ENCODE measurements around the gene ZNF780B. TPM values are rescaled to one million over a fixed set of nuclear protein-coding genes. Genes with fewer than 3 reads are reported as not detected.
"Not testable (repeated sequence)": the region's sequence is repeated elsewhere in the genome, so short reads cannot be mapped to it uniquely, and the experiment has no call there.

The ZNF780B gene
- total and polyA plus RNA-seq, 5 donors: 15.3 to 35.2 (median 30.0) TPM

- H3K27ac ChIP-seq (ENCODE audit: low read length); ATAC-seq; H3K27me3 ChIP-seq (ENCODE audit: control insufficient read depth, insufficient read depth); intact Hi-C loops (cut with DNase I); H3K9me3 ChIP-seq (ENCODE audit: control insufficient read depth, low read length); H3K4me1 ChIP-seq (ENCODE audit: control insufficient read depth, insufficient read depth, low read length); H3K4me3 ChIP-seq (ENCODE audit: low read length); DNase-seq: not testable (repeated sequence)
- 96% methylated on average over 3 of the region's 3 CpGs for WGBS
These were observed 18.0 kb downstream of the ZNF780B start for GRCh38 chr19:40038047-40038446.

GRCh38 chr19:40035996-40036395, 20.0 kb downstream of the ZNF780B start:
- 95% methylated on average over 4 of the region's 4 CpGs for WGBS
- DNase-seq (no peak), ATAC-seq (no peak)
- Histone ChIP-seq H3K9me3 (ENCODE audit: control insufficient read depth, low read length) (peaks cover 3% of the 10 kb centered on the region), H3K27me3 (ENCODE audit: control insufficient read depth, insufficient read depth) (no peaks in the 10 kb centered on the region), H3K4me1 (ENCODE audit: control insufficient read depth, insufficient read depth, low read length) (no peaks in the 10 kb centered on the region), H3K4me3 (ENCODE audit: low read length) (no peak overlapping the region), H3K27ac (ENCODE audit: low read length) (no peak overlapping the region)
- intact Hi-C loops (cut with DNase I): no loop called here

DNA sequence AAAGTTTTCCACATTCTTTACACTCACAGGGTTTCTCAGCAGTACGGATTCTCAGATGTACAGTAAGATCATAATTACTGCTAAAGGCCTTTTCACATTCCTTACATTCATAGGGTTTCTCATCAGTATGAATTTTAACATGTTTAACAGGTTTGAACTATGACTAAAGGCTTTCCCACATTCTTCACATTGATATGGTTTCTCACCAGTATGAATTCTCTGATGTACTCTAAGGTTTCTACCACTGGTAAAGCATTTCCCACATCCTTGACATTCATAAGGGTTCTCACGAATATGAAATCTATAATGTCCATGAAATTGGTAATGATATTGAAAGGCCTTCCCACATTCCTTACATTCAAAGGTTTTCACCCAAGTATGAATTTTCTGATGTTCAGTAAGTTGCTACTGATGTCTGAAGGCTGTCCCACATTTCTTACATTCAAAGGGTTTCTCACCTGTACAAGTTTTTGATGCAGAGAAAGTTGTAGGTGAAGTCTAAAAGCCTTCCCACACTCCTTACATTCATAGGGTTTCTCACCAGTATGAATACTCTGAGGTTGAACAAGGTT, 22.0 kb downstream of the ZNF780B start:
- Histone ChIP-seq H3K27ac (ENCODE audit: low read length) (no peak overlapping the region), H3K9me3 (ENCODE audit: control insufficient read depth, low read length) (peaks cover 4% of the 10 kb centered on the region), H3K27me3 (ENCODE audit: control insufficient read depth, insufficient read depth) (no peaks in the 10 kb centered on the region), H3K4me3 (ENCODE audit: low read length) (no peak overlapping the region), H3K4me1 (ENCODE audit: control insufficient read depth, insufficient read depth, low read length) (no peaks in the 10 kb centered on the region)
- ATAC-seq (no peak), DNase-seq (no peak)
- intact Hi-C loops (cut with DNase I): no loop called here
- 99% methylated on average over 2 of the region's 2 CpGs for WGBS

GRCh38 chr19:40026597-40026970, 29.4 kb downstream of the ZNF780B start:
- WGBS: 98% methylated on average over 5 of the region's 5 CpGs
- intact Hi-C loops (cut with DNase I): no loop called here
- no peaks in the 10 kb centered on the region for H3K27me3 ChIP-seq (ENCODE audit: control insufficient read depth, insufficient read depth)
- H3K4me1 ChIP-seq (ENCODE audit: control insufficient read depth, insufficient read depth, low read length): no peaks in the 10 kb centered on the region
- ATAC-seq (no peak), DNase-seq (no peak)
- H3K9me3 ChIP-seq (ENCODE audit: control insufficient read depth, low read length): peaks cover 18% of the 10 kb centered on the region
- no peak overlapping the region for H3K27ac ChIP-seq (ENCODE audit: low read length)
- no peak overlapping the region for H3K4me3 ChIP-seq (ENCODE audit: low read length)

DNA sequence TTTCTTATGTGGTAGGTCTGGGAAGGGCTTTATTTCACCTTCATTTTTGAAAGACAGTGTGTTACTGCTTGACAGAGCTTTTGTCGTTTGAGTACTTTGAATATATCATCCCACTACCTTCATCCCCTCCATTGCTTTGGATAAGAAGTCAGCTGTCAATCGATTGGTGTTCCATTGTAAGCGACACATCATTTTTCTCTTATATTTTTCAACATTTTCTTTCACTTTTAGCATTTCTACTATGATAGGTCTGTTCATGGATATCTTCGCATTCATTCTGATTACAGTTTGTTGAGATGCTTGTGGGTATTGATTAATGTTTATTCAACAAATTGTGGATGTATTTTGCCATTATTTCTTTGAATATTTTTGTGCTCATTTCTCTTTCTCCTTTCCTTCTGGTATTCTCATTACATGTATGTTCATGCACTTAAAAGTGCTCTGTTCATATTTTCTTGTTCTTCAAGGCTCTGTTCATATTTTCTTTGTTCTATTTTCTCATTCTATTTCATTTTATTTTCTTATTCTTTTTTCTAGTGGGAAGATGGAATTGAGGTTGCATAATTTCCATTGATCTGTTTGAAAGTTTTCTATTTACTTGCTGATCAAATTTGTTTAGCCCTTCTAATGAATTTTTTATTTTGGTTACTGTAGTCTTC, 30.0 kb downstream of the ZNF780B start:
- 96% methylated on average over 4 of the region's 4 CpGs for WGBS
- intact Hi-C loops (cut with DNase I): no loop called here
- Histone ChIP-seq H3K4me1 (ENCODE audit: control insufficient read depth, insufficient read depth, low read length) (no peaks in the 10 kb centered on the region), H3K4me3 (ENCODE audit: low read length) (no peak overlapping the region), H3K27ac (ENCODE audit: low read length) (no peak overlapping the region), H3K27me3 (ENCODE audit: control insufficient read depth, insufficient read depth) (no peaks in the 10 kb centered on the region), H3K9me3 (ENCODE audit: control insufficient read depth, low read length) (peaks cover 15% of the 10 kb centered on the region)
- DNase-seq (no peak), ATAC-seq (no peak)

DNA sequence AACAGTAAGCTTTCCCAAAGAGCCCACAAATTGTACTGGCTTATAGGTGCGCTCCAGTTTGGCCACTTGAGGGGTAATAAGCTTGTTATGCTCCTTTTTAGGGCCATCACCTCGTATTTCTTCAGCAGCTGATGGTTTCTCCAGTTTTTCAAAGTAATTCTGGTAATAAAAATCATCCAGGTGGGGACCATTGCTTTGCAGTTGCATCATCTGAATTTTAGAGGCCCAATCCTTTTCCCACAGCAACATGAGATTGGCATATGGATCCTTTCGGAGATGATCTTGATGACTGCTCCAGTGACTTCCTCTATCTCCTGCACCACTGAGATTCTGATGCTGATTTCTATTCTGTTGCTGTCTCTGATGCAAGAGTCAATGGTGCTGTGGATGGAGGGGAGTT, 32.1 kb downstream of the ZNF780B start:
- DNase-seq: no peak
- H3K27me3 ChIP-seq (ENCODE audit: control insufficient read depth, insufficient read depth): no peaks in the 10 kb centered on the region
- intact Hi-C loops (cut with DNase I): no loop called here
- no peak overlapping the region for H3K27ac ChIP-seq (ENCODE audit: low read length)
- H3K4me3 ChIP-seq (ENCODE audit: low read length): no peak overlapping the region
- peaks cover 14% of the 10 kb centered on the region for H3K9me3 ChIP-seq (ENCODE audit: control insufficient read depth, low read length)
- H3K4me1 ChIP-seq (ENCODE audit: control insufficient read depth, insufficient read depth, low read length): no peaks in the 10 kb centered on the region
- no peak for ATAC-seq
- WGBS: 87% methylated on average over 3 of the region's 3 CpGs

- WGBS: 94% methylated on average over 4 of the region's 4 CpGs
- Histone ChIP-seq H3K4me1 (ENCODE audit: control insufficient read depth, insufficient read depth, low read length) (no peaks in the 10 kb centered on the region), H3K4me3 (ENCODE audit: low read length) (no peak overlapping the region), H3K9me3 (ENCODE audit: control insufficient read depth, low read length) (peaks cover 10% of the 10 kb centered on the region), H3K27me3 (ENCODE audit: control insufficient read depth, insufficient read depth) (no peaks in the 10 kb centered on the region), H3K27ac (ENCODE audit: low read length) (no peak overlapping the region)
- ATAC-seq: no peak
- DNase-seq: no peak
- intact Hi-C loops (cut with DNase I): no loop called here
These were observed 42.0 kb downstream of the ZNF780B start for GRCh38 chr19:40013991-40014390.

GRCh38 chr19:40009674-40010073, 46.4 kb downstream of the ZNF780B start:
- DNase-seq (no peak), ATAC-seq (no peak)
- Histone ChIP-seq H3K4me1 (ENCODE audit: control insufficient read depth, insufficient read depth, low read length) (peaks cover 4% of the 10 kb centered on the region), H3K27ac (ENCODE audit: low read length) (no peak overlapping the region), H3K9me3 (ENCODE audit: control insufficient read depth, low read length) (peaks cover 1% of the 10 kb centered on the region), H3K27me3 (ENCODE audit: control insufficient read depth, insufficient read depth) (no peaks in the 10 kb centered on the region), H3K4me3 (ENCODE audit: low read length) (no peak overlapping the region)
- intact Hi-C loops (cut with DNase I): no loop called here

DNA sequence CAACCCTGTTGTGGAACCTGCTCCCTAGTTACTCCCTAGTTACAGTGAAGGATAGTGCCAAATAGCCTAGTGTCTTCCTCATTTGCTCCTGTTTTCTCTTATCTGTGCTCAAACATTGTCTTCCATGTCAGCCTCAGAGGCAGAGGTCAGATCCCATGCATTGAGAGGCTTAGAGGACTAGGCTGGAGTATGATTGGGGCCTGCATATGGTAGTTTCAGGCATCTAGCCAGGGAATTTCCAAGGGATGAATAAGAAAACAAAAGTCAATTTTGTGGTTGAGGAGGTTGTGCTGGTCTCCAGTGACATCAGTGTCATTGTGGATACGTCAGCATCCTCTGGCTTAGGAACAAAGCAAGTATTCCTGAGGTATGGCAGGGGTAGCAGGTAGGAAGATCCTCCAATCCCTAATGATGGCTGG, 49.7 kb downstream of the ZNF780B start:
- Histone ChIP-seq H3K27ac (ENCODE audit: low read length) (no peak overlapping the region), H3K4me1 (ENCODE audit: control insufficient read depth, insufficient read depth, low read length) (peaks cover 4% of the 10 kb centered on the region), H3K27me3 (ENCODE audit: control insufficient read depth, insufficient read depth) (no peaks in the 10 kb centered on the region), H3K4me3 (ENCODE audit: low read length) (no peak overlapping the region), H3K9me3 (ENCODE audit: control insufficient read depth, low read length) (no peaks in the 10 kb centered on the region)
- DNase-seq: no peak
- intact Hi-C loops (cut with DNase I): no loop called here
- WGBS: 52% methylated on average over 1 of the region's 1 CpG
- peak; percentile 64 to 93 for ATAC-seq

- Histone ChIP-seq H3K4me3 (ENCODE audit: low read length) (no peak overlapping the region), H3K4me1 (ENCODE audit: control insufficient read depth, insufficient read depth, low read length) (peaks cover 4% of the 10 kb centered on the region), H3K9me3 (ENCODE audit: control insufficient read depth, low read length) (no peaks in the 10 kb centered on the region), H3K27me3 (ENCODE audit: control insufficient read depth, insufficient read depth) (no peaks in the 10 kb centered on the region), H3K27ac (ENCODE audit: low read length) (peak overlapping the region; percentile 2)
- intact Hi-C loops (cut with DNase I): no loop called here
- DNase-seq (no peak), ATAC-seq (peak in 1 of 2 donors; percentile 58)
- WGBS: 54% methylated on average over 4 of the region's 4 CpGs
These were observed 50.2 kb downstream of the ZNF780B start for GRCh38 chr19:40005691-40006272.

GRCh38 chr19:39998501-39998900, 57.5 kb downstream of the ZNF780B start:
- ATAC-seq (no peak), DNase-seq (no peak)
- Histone ChIP-seq H3K27me3 (ENCODE audit: control insufficient read depth, insufficient read depth) (no peaks in the 10 kb centered on the region), H3K9me3 (ENCODE audit: control insufficient read depth, low read length) (no peaks in the 10 kb centered on the region), H3K4me1 (ENCODE audit: control insufficient read depth, insufficient read depth, low read length) (no peaks in the 10 kb centered on the region), H3K27ac (ENCODE audit: low read length) (no peak overlapping the region), H3K4me3 (ENCODE audit: low read length) (no peak overlapping the region)
- intact Hi-C loops (cut with DNase I): no loop called here
- 90% methylated on average over 4 of the region's 4 CpGs for WGBS
